ENCODE measurements around the gene KCNK16.

DNA sequence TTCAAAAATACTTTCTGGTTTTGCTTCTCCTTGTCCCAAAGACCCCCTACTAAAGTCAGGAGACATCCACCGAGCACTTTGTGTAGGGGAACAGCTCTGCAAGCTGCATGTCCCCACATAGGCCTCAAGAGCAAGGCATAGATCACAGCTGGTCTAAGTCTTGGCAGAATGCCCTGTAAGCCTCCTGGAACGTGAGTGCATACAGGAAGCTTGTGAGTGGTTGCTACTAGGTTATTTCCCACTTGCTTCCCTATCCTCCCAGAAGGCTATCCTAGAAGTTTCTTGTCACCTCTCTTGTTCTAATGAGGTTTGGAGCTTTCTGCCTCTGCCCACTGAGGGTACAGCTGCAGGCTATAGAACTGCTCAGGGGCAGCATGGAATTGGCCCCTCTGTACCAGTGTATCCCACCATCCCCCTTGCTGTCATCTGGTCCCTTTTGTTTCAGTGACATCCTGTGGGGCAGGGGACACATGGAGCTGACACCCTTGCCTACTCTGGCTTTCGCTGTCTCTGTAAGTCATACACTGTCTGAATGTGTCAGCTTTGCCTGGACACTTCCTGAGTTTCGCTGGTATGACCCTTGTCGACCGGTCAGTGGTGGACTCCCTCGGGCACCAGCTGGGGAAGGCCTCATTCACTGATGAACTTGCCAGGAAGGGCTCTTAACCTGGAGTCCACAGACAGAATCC lies 35.6 kb upstream of the KCNK16 start:
- TF ChIP-seq ZFP30 (CRISPR knock-in tag; IDR thresholded peaks at IDR 0.05): no peak
- TF ChIP-seq, protein P1, sequence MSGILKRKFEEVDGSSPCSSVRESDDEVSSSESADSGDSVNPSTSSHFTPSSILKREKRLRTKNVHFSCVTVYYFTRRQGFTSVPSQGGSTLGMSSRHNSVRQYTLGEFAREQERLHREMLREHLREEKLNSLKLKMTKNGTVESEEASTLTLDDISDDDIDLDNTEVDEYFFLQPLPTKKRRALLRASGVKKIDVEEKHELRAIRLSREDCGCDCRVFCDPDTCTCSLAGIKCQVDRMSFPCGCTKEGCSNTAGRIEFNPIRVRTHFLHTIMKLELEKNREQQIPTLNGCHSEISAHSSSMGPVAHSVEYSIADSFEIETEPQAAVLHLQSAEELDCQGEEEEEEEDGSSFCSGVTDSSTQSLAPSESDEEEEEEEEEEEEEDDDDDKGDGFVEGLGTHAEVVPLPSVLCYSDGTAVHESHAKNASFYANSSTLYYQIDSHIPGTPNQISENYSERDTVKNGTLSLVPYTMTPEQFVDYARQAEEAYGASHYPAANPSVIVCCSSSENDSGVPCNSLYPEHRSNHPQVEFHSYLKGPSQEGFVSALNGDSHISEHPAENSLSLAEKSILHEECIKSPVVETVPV (CRISPR knock-in tag; IDR thresholded peaks at IDR 0.05): no peak
- TF ChIP-seq ARNTL (CRISPR knock-in tag; IDR thresholded peaks at IDR 0.05; ENCODE audit: borderline replicate concordance, low read depth): no peak
- TF ChIP-seq OSR1 (CRISPR knock-in tag; IDR thresholded peaks at IDR 0.05): no peak
- TF ChIP-seq ZNF8 (CRISPR knock-in tag; IDR thresholded peaks at IDR 0.05): no peak
- TF ChIP-seq PATZ1 (CRISPR knock-in tag; IDR thresholded peaks at IDR 0.05; ENCODE audit: borderline replicate concordance): no peak
- no peak for TF ChIP-seq SNAI2 (CRISPR knock-in tag; IDR thresholded peaks at IDR 0.05)
- TF ChIP-seq RARB (CRISPR knock-in tag; IDR thresholded peaks at IDR 0.05): no peak
- TF ChIP-seq ISL1 (CRISPR knock-in tag; IDR thresholded peaks at IDR 0.05): no peak

Measured in SK-N-SH treated with all-trans-retinoic acid at 6 μM for 48 hours (cell line).